ENCODE results near the gene MYB.

Gene MYB

GRCh38 chr6:135182071-135183001 lies 1.2 kb downstream of the MYB start:
- intact Hi-C loops (cut with DNase I) = no loop called here
- DNase-seq = peak in 36 of 42 donors; percentile 8 to 66 (median 37)

GRCh38 chr6:135183002-135183531 lies 2.0 kb downstream of the MYB start:
- intact Hi-C loops (cut with DNase I) = no loop called here
- DNase-seq = peak in 41 of 42 donors; percentile 35 to 89 (median 72)

GRCh38 chr6:135183532-135184440 lies 2.7 kb downstream of the MYB start:
- peak in 38 of 42 donors; percentile 11 to 71 (median 45) for DNase-seq
- intact Hi-C loops (cut with DNase I) = no loop called here

GRCh38 chr6:135185483-135185882 lies 4.4 kb downstream of the MYB start:
- no peak for DNase-seq
- intact Hi-C loops (cut with DNase I) = no loop called here

- DNase-seq = no peak
- intact Hi-C loops (cut with DNase I) = no loop called here
Measured at GRCh38 chr6:135186255-135186654, 5.1 kb downstream of the MYB start.

GRCh38 chr6:135187372-135187771 lies 6.3 kb downstream of the MYB start:
- no peak for DNase-seq
- intact Hi-C loops (cut with DNase I) = no loop called here

- intact Hi-C loops (cut with DNase I) = no loop called here
- no peak for DNase-seq
Measured at GRCh38 chr6:135188718-135189117, 7.6 kb downstream of the MYB start.

GRCh38 chr6:135189344-135189743 lies 8.2 kb downstream of the MYB start:
- intact Hi-C loops (cut with DNase I) = no loop called here
- DNase-seq = no peak

GRCh38 chr6:135191508-135192255 lies 10.6 kb downstream of the MYB start:
- intact Hi-C loops (cut with DNase I) = no loop called here
- no peak for DNase-seq

GRCh38 chr6:135192256-135193174 lies 11.4 kb downstream of the MYB start:
- intact Hi-C loops (cut with DNase I) = no loop called here
- DNase-seq = no peak

GRCh38 chr6:135193221-135193620 lies 12.1 kb downstream of the MYB start:
- intact Hi-C loops (cut with DNase I) = no loop called here
- DNase-seq = no peak

- no peak for DNase-seq
- intact Hi-C loops (cut with DNase I) = no loop called here
Measured at GRCh38 chr6:135195041-135195440, 13.9 kb downstream of the MYB start.

- no peak for DNase-seq
- intact Hi-C loops (cut with DNase I) = no loop called here
Measured at GRCh38 chr6:135195522-135195921, 14.4 kb downstream of the MYB start.

- intact Hi-C loops (cut with DNase I) = no loop called here
- no peak for DNase-seq
Measured at GRCh38 chr6:135196739-135197510, 15.8 kb downstream of the MYB start.

GRCh38 chr6:135202836-135203235 lies 21.7 kb downstream of the MYB start:
- intact Hi-C loops (cut with DNase I) = no loop called here
- DNase-seq = no peak

- DNase-seq = no peak
- intact Hi-C loops (cut with DNase I) = no loop called here
Measured at GRCh38 chr6:135204951-135205350, 23.8 kb downstream of the MYB start.

- DNase-seq = no peak
- intact Hi-C loops (cut with DNase I) = no loop called here
Measured at GRCh38 chr6:135209803-135210202, 28.7 kb downstream of the MYB start.

Measured in head of caudate nucleus (tissue), 42 donors.